Esophagus squamous epithelium (tissue), 5 donors: ENCODE data around the gene ZBTB14. TPM values are rescaled to one million over a fixed set of nuclear protein-coding genes. Genes with fewer than 3 reads are reported as not detected.

Experiments
- DNase-seq: peaks from one replicate; lab custom pipeline; 2025; lab: John Stamatoyannopoulos, UW
- H3K27ac ChIP-seq, 4 donors: fragments of 200-600 bp; sonication (generic); one replicate each; pipeline ENCODE4 v1.5.1; 2016 to 2019; ENCODE audit warnings: mild to moderate bottlenecking in 1 of 4
- H3K27me3 ChIP-seq, 4 donors: fragments of 200-600 bp; sonication (generic); 1 replicate in 3 of 4; 2 replicates in 1 of 4; pipeline versions ENCODE4 v1.5.1 to v1.6.0; 2017 to 2021; ENCODE audit warnings: antibody characterized with exemption in 1 of 4
- H3K36me3 ChIP-seq, 3 donors: fragments of 200-600 bp; sonication (generic); one replicate each; pipeline ENCODE4 v1.5.1; 2016 to 2019
- H3K4me1 ChIP-seq, 3 donors: fragments of 200-600 bp; sonication (generic); one replicate each; pipeline ENCODE4 v1.5.1; 2017 to 2019
- H3K4me3 ChIP-seq, 4 donors: fragments of 200-600 bp; sonication (generic); 1 replicate in 3 of 4; 2 replicates in 1 of 4; pipeline ENCODE4 v1.5.1; 2016 to 2019; ENCODE audit warnings: mild to moderate bottlenecking in 2 of 4, moderate library complexity in 1 of 4
- H3K9me3 ChIP-seq, 3 donors: fragments of 200-600 bp; sonication (generic); one replicate each; pipeline ENCODE4 v1.5.1; 2016 to 2019
- CTCF ChIP-seq, 6 experiments: fragments of 450-650 bp in 4 of 6; fragments of 200-600 bp in 2 of 6; sonication (generic) in 2 of 6; IDR thresholded peaks; one replicate each; pipeline ENCODE4 v1.5.1; 2016 to 2019; ENCODE audit warnings: antibody characterized with exemption in 6 of 6, mild to moderate bottlenecking in 4 of 6, moderate library complexity in 4 of 6
- POLR2A ChIP-seq, 4 donors: fragments of 450-650 bp; IDR thresholded peaks; one replicate each; pipeline ENCODE4 v1.6.1; 2017; ENCODE audit warnings: antibody characterized with exemption in 4 of 4, mild to moderate bottlenecking in 4 of 4, moderate library complexity in 3 of 4
- WGBS, 2 donors: methylation state at CpG; one replicate each; pipeline ENCODE4 v1.1.5; 2018; 5-methylcytosine and 5-hydroxymethylcytosine counted together
- intact Hi-C: fragments of 100-400 bp; cut with DNase I; formaldehyde crosslinking; loops from one replicate; pipeline ENCODE4 v1.15.0; 2022
- total RNA-seq, 4 donors: library from RNA; depleted of rRNA; stranded (reverse); fragments of >200 nt; gene quantifications; one replicate each; pipeline ENCODE4 v1.1.0, GENCODE V29; 2016
- donor health status: DM: yes; HTN: yes; CAD: no.

ZBTB14 gene
- total RNA-seq, 4 donors from 2014 or later, result 4.4 to 10.2 (median 8.0) TPM

GRCh38 chr18:5288517-5288935, 7.0 kb downstream of the ZBTB14 start:
- no peak overlapping the region for H3K4me3 ChIP-seq
- H3K9me3 ChIP-seq, result no peaks in the 10 kb centered on the region
- no peaks in the 10 kb centered on the region for H3K27me3 ChIP-seq
- no peak overlapping the region for H3K27ac ChIP-seq
- DNase-seq, result no peak
- H3K36me3 ChIP-seq, result peaks cover 6 to 31% (median 6%) of the 10 kb centered on the region in 3 donors
- peaks cover 0 to 4% (median 0%) of the 10 kb centered on the region in 3 donors for H3K4me1 ChIP-seq
- intact Hi-C loops, result no loop called here
- 53 to 69% methylated on average over 2 of the region's 2 CpGs for WGBS, 2 donors
- TF ChIP-seq CTCF (IDR thresholded peaks at IDR 0.05), result no peak
- no peak for TF ChIP-seq POLR2A (IDR thresholded peaks at IDR 0.05)

- DNase-seq, result no peak
- peaks cover 6 to 31% (median 6%) of the 10 kb centered on the region in 3 donors for H3K36me3 ChIP-seq
- H3K27me3 ChIP-seq, result no peaks in the 10 kb centered on the region
- H3K4me3 ChIP-seq, result no peak overlapping the region
- no peaks in the 10 kb centered on the region for H3K4me1 ChIP-seq
- no peak overlapping the region for H3K27ac ChIP-seq
- intact Hi-C loops, result no loop called here
- TF ChIP-seq POLR2A (IDR thresholded peaks at IDR 0.05), result no peak
- TF ChIP-seq CTCF (IDR thresholded peaks at IDR 0.05), result no peak
- 73 to 88% methylated on average over 2 of the region's 2 CpGs for WGBS, 2 donors
- H3K9me3 ChIP-seq, result no peaks in the 10 kb centered on the region
Measured at GRCh38 chr18:5287854-5288253, 7.7 kb downstream of the ZBTB14 start.

- H3K27ac ChIP-seq, result no peak overlapping the region
- DNase-seq, result no peak
- H3K36me3 ChIP-seq, result peaks cover 6 to 19% (median 6%) of the 10 kb centered on the region in 3 donors
- H3K4me1 ChIP-seq, result no peaks in the 10 kb centered on the region
- H3K4me3 ChIP-seq, result no peak overlapping the region
- H3K9me3 ChIP-seq, result no peaks in the 10 kb centered on the region
- H3K27me3 ChIP-seq, result no peaks in the 10 kb centered on the region
- TF ChIP-seq CTCF (IDR thresholded peaks at IDR 0.05) (no peak), POLR2A (IDR thresholded peaks at IDR 0.05) (no peak)
- intact Hi-C loops, result no loop called here
Measured at GRCh38 chr18:5286525-5286924, 9.0 kb downstream of the ZBTB14 start.

GRCh38 chr18:5285326-5285725, 10.2 kb downstream of the ZBTB14 start:
- TF ChIP-seq CTCF (IDR thresholded peaks at IDR 0.05), result no peak

GRCh38 chr18:5284808-5285207, 10.7 kb downstream of the ZBTB14 start:
- 73 to 77% methylated on average over 7 of the region's 7 CpGs for WGBS, 2 donors
- Histone ChIP-seq H3K9me3 (no peaks in the 10 kb centered on the region), H3K4me3 (no peak overlapping the region), H3K4me1 (no peaks in the 10 kb centered on the region), H3K27me3 (no peaks in the 10 kb centered on the region), H3K27ac (no peak overlapping the region), H3K36me3 (peaks cover 0 to 2% (median 0%) of the 10 kb centered on the region in 3 donors)
- intact Hi-C loops, result no loop called here
- DNase-seq, result no peak
- TF ChIP-seq POLR2A (IDR thresholded peaks at IDR 0.05) (no peak), CTCF (IDR thresholded peaks at IDR 0.05) (no peak)

More at GRCh38 chr18:5285326-5285725, 10.2 kb downstream of the ZBTB14 start:
- Histone ChIP-seq H3K27me3 (no peaks in the 10 kb centered on the region), H3K36me3 (peaks cover 0 to 7% (median 0%) of the 10 kb centered on the region in 3 donors), H3K4me3 (no peak overlapping the region), H3K27ac (no peak overlapping the region), H3K4me1 (no peaks in the 10 kb centered on the region), H3K9me3 (no peaks in the 10 kb centered on the region)
- 61 to 82% methylated on average over 2 of the region's 2 CpGs for WGBS, 2 donors
- no peak for DNase-seq
- intact Hi-C loops, result no loop called here
